ENCODE measurements around the gene PCDH9. TPM values are rescaled to one million over a fixed set of nuclear protein-coding genes. Genes with fewer than 3 reads are reported as not detected.

The PCDH9 gene
- total and polyA plus RNA-seq, 12 donors = 2.9 to 32.0 (median 15.4) TPM

DNA sequence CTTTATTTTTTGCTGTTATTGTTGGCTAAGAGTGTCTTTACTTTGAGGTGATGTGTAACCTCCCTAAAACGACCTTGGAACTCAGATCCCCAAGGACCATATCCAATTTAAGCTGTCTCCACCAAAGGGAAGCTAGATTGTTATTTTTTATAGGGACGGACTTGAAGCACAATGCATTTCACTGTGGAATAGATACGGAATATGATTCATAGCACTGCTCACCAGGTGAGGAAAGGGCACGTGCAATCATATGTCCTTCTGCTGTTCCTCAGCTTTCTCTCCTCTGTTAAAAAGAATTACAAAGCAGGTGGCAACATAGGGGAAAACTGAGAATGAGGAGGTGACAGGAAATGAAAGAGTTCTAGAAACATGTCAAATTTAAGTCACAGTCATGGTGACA lies 679.0 kb downstream of the PCDH9 start:
- Histone ChIP-seq H3K27me3 (no peaks in the 10 kb centered on the region), H3K27ac (no peak overlapping the region), H3K4me1 (no peaks in the 10 kb centered on the region), H3K9me3 (no peaks in the 10 kb centered on the region), H3K4me3 (no peak overlapping the region), H3K36me3 (no peaks in the 10 kb centered on the region)
- ATAC-seq (no peak), DNase-seq (no peak)
- 53 to 68% methylated on average over 4 of the region's 4 CpGs for whole genome bisulfite sequencing, 2 donors
- TF ChIP-seq, protein P1, sequence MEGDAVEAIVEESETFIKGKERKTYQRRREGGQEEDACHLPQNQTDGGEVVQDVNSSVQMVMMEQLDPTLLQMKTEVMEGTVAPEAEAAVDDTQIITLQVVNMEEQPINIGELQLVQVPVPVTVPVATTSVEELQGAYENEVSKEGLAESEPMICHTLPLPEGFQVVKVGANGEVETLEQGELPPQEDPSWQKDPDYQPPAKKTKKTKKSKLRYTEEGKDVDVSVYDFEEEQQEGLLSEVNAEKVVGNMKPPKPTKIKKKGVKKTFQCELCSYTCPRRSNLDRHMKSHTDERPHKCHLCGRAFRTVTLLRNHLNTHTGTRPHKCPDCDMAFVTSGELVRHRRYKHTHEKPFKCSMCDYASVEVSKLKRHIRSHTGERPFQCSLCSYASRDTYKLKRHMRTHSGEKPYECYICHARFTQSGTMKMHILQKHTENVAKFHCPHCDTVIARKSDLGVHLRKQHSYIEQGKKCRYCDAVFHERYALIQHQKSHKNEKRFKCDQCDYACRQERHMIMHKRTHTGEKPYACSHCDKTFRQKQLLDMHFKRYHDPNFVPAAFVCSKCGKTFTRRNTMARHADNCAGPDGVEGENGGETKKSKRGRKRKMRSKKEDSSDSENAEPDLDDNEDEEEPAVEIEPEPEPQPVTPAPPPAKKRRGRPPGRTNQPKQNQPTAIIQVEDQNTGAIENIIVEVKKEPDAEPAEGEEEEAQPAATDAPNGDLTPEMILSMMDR (IDR thresholded peaks at IDR 0.05) = no peak
- intact Hi-C loops (cut with DNase I) = no loop called here

DNA sequence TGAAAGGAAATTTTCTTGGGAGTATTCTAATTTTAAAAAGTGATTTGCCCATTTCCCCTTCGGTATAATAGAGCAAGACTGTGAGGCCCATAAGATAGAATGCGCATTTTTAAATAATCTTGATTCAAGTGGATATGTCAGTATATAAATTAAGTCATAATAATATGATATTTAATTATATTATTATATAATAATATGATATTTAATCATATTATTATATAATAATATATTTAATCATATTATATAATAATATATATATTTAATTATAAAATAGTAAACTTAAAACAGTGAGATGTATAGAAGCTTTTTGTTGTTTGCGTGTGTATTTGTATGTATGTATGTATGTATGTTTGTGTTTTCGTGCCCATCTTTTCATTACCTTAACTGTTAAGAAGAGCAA lies 682.5 kb downstream of the PCDH9 start:
- no peak for ATAC-seq
- intact Hi-C loops (cut with DNase I) = no loop called here
- TF ChIP-seq, protein P1 (IDR thresholded peaks at IDR 0.05) = no peak
- DNase-seq = no peak
- Histone ChIP-seq H3K4me3 (no peak overlapping the region), H3K27me3 (no peaks in the 10 kb centered on the region), H3K4me1 (no peaks in the 10 kb centered on the region), H3K27ac (no peak overlapping the region), H3K36me3 (no peaks in the 10 kb centered on the region), H3K9me3 (no peaks in the 10 kb centered on the region)
- 94 to 95% methylated on average over 4 of the region's 4 CpGs for WGBS, 2 donors

DNA sequence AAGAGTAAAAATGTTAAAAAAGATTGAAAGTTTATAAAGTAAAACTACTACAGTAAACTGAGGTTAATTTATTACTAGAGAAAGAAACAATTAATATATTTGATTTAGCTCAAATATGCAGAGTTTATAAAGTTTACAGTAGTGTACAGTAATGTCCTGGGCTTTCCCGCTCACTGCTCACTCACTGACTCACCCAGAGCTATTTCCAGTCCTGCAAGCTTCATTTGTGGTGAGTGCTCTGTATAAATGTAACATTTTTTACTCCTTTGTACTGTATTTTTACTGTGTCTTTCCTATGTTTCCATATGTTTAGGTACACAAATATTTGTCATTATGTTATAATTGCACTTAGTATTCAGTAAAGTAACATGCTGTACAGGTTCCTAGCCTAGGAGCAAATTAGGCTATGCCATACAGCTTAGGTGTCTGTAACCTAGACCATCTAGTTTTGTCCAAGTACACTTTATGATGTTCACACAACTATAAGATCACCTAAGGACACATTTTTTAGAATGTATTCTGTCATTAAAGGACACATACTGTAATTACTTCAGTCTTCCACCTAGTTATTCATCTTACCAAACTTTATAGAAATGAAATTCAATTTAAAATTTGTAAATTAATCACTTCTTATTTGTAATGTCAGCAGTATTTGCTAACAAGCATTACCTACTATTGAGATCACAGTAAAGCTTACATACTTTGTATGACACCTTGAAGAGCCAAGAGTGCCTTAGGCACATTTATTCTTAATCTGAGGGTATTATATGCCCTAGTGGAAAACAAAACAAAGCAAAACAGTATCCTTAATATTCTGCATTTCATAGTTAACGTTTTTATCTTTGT lies 683.4 kb downstream of the PCDH9 start:
- no peaks in the 10 kb centered on the region for H3K27me3 ChIP-seq
- H3K27ac ChIP-seq = no peak overlapping the region
- TF ChIP-seq, protein P1 (IDR thresholded peaks at IDR 0.05) = no peak
- intact Hi-C loops (cut with DNase I) = no loop called here
- no peaks in the 10 kb centered on the region for H3K36me3 ChIP-seq
- no peaks in the 10 kb centered on the region for H3K9me3 ChIP-seq
- no peak overlapping the region for H3K4me3 ChIP-seq
- no peaks in the 10 kb centered on the region for H3K4me1 ChIP-seq
- 82 to 94% methylated on average over 2 of the region's 2 CpGs for WGBS, 2 donors
- no peak for ATAC-seq
- DNase-seq = no peak

DNA sequence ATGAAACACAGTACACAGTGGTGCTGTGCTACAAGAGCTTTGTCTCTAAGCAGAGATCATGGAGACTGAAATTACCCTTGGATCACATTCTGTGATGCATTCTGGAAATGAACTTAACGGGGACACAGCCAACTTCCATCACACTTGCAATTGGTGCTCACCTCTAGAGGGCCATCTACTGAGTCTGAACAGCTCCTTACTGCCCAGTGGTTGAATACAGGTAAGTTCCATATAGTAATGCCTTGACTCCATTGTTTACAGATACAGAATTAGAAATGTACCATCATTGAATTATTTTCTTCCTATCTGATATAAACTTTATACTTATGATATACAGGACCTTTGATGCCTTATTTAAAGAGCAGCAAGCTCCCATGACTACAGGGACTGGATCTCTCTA lies 686.4 kb downstream of the PCDH9 start:
- DNase-seq = no peak
- intact Hi-C loops (cut with DNase I) = no loop called here
- no peaks in the 10 kb centered on the region for H3K36me3 ChIP-seq
- no peak overlapping the region for H3K4me3 ChIP-seq
- no peaks in the 10 kb centered on the region for H3K9me3 ChIP-seq
- 57 to 64% methylated on average over 1 of the region's 1 CpG for WGBS, 2 donors
- H3K27me3 ChIP-seq = no peaks in the 10 kb centered on the region
- H3K27ac ChIP-seq = no peak overlapping the region
- H3K4me1 ChIP-seq = no peaks in the 10 kb centered on the region
- TF ChIP-seq, protein P1 (IDR thresholded peaks at IDR 0.05) = no peak
- no peak for ATAC-seq
